IMR-90 (cell line): ENCODE data around the gene LAMA2. TPM values are rescaled to one million over a fixed set of nuclear protein-coding genes. Genes with fewer than 3 reads are reported as not detected.

Experiments used
- ATAC-seq: fragments of 200-7000 bp; cut with Tn5 transposase; 2 replicates; pipeline ENCODE4 v1.9.1; 2020; ENCODE audit warnings: low read depth, mild to moderate bottlenecking, moderate library complexity
- BruUV-seq: library from RNA; stranded (reverse); fragments of 400-500 nt; replicated peaks from 2 replicates; lab custom pipeline; 2021; lab: Mats Ljungman, UMichigan
- CTCF ChIA-PET: fragments of 300-600 bp; formaldehyde crosslinking; extraction: SDS; loops from one replicate; lab custom pipeline; 2021; ENCODE audit warnings: antibody characterized with exemption; lab: Yijun Ruan, JAX
- POLR2A ChIA-PET: fragments of 300-600 bp; sonication (Branson Sonifier 250); formaldehyde crosslinking; loops from one replicate; lab custom pipeline; 2022; ENCODE audit warnings: antibody characterized with exemption; ENCODE audit not compliant: unreplicated experiment; lab: Charles Lee
- DNase-seq: peaks from one replicate; pipeline ENCODE4 v3.0.0; 2013
- H2AFZ ChIP-seq: replicated peaks from 2 replicates; pipeline ENCODE3; 2013; ENCODE audit warnings: low read length, mild to moderate bottlenecking; ENCODE audit not compliant: poor library complexity
- H2AK5ac ChIP-seq: 2 replicates; pipeline ENCODE4 v1.6.1; 2013; ENCODE audit warnings: low read depth, low read length, inconsistent platforms
- H2AK9ac ChIP-seq: replicated peaks from 2 replicates; pipeline ENCODE3; 2013; ENCODE audit warnings: mild to moderate bottlenecking, low read depth, low read length, moderate library complexity; ENCODE audit not compliant: poor library complexity
- H2BK120ac ChIP-seq: 2 replicates; pipeline ENCODE4 v1.6.1; 2013; ENCODE audit warnings: low read depth, low read length, inconsistent platforms
- H2BK15ac ChIP-seq: 3 replicates; pipeline ENCODE4 v1.6.1; 2013; ENCODE audit warnings: low read depth, low read length, inconsistent platforms
- H2BK20ac ChIP-seq: 2 replicates; pipeline ENCODE4 v1.6.1; 2013; ENCODE audit warnings: low read depth, mild to moderate bottlenecking, inconsistent platforms, low read length, moderate library complexity
- H2BK5ac ChIP-seq: 2 replicates; pipeline ENCODE4 v1.6.1; 2013; ENCODE audit warnings: mild to moderate bottlenecking, low read depth, low read length, inconsistent platforms; ENCODE audit not compliant: poor library complexity, severe bottlenecking
- H3K14ac ChIP-seq: replicated peaks from 2 replicates; pipeline ENCODE4 v1.6.1; 2013; ENCODE audit warnings: low read depth, low read length, inconsistent platforms
- H3K18ac ChIP-seq: 2 replicates; pipeline ENCODE4 v1.6.1; 2013; ENCODE audit warnings: low read depth, low read length, control low read depth
- H3K23ac ChIP-seq: 2 replicates; pipeline ENCODE4 v1.6.1; 2013; ENCODE audit warnings: low read depth, low read length, inconsistent platforms
- H3K27ac ChIP-seq: 2 replicates; pipeline ENCODE4 v1.5.1; 2013; ENCODE audit warnings: mild to moderate bottlenecking, control low read depth, low read length; ENCODE audit not compliant: insufficient read depth
- H3K27me3 ChIP-seq: 2 replicates; pipeline ENCODE4 v1.6.1; 2013; ENCODE audit warnings: low read length; ENCODE audit not compliant: control insufficient read depth, insufficient read depth
- H3K36me3 ChIP-seq: 2 replicates; pipeline ENCODE4 v1.6.1; 2013; ENCODE audit warnings: low read length, mixed read lengths; ENCODE audit not compliant: control insufficient read depth, insufficient read depth
- H3K4ac ChIP-seq: 2 replicates; pipeline ENCODE4 v1.6.1; 2013; ENCODE audit warnings: low read depth, low read length, inconsistent platforms
- H3K4me1 ChIP-seq: 2 replicates; pipeline ENCODE4 v1.6.1; 2013; ENCODE audit warnings: low read length, mixed read lengths; ENCODE audit not compliant: control insufficient read depth, insufficient read depth
- H3K4me2 ChIP-seq: 2 replicates; pipeline ENCODE4 v1.6.1; 2013; ENCODE audit warnings: low read depth, mild to moderate bottlenecking, control low read depth, low read length, moderate library complexity
- H3K4me3 ChIP-seq: 2 replicates; pipeline ENCODE4 v1.5.1; 2013; ENCODE audit warnings: low read depth, mild to moderate bottlenecking, control low read depth, low read length, moderate library complexity; ENCODE audit not compliant: insufficient read depth
- H3K56ac ChIP-seq: 2 replicates; pipeline ENCODE4 v1.6.1; 2013; ENCODE audit warnings: low read length, inconsistent platforms; ENCODE audit not compliant: insufficient read depth; ENCODE audit errors: extremely low read depth
- H3K79me1 ChIP-seq, 2 experiments: 2 replicates each; pipeline ENCODE4 v1.6.1; 2013; ENCODE audit warnings: low read length in 2 of 2, inconsistent platforms in 1 of 2, low read depth in 1 of 2
- H3K9ac ChIP-seq: 2 replicates; pipeline ENCODE4 v1.6.1; 2013; ENCODE audit warnings: low read depth, low read length, control low read depth
- H3K9me1 ChIP-seq: 2 replicates; pipeline ENCODE4 v1.6.1; 2013; ENCODE audit warnings: low read length, inconsistent platforms; ENCODE audit not compliant: insufficient read depth
- H3K9me3 ChIP-seq: 2 replicates; pipeline ENCODE4 v1.6.1; 2013; ENCODE audit warnings: low read length; ENCODE audit not compliant: control insufficient read depth, insufficient read depth
- H4K20me1 ChIP-seq: 2 replicates; pipeline ENCODE4 v1.6.1; 2013; ENCODE audit warnings: low read length, inconsistent platforms; ENCODE audit not compliant: insufficient read depth
- H4K5ac ChIP-seq: 2 replicates; pipeline ENCODE4 v1.6.1; 2013; ENCODE audit warnings: mild to moderate bottlenecking, low read depth, low read length, control low read depth
- H4K8ac ChIP-seq, 2 experiments: 2 replicates each; pipeline ENCODE4 v1.6.1; 2013; ENCODE audit warnings: low read depth in 2 of 2, low read length in 2 of 2, control low read depth in 1 of 2, inconsistent platforms in 1 of 2
- H4K91ac ChIP-seq: 2 replicates; pipeline ENCODE4 v1.6.1; 2013; ENCODE audit warnings: low read depth, low read length, inconsistent platforms; ENCODE audit not compliant: insufficient read depth
- BHLHE40 ChIP-seq: fragments of 150-350 bp; IDR thresholded peaks from 2 replicates; pipeline ENCODE4 v1.6.1; 2016; ENCODE audit warnings: mild to moderate bottlenecking, low read depth, low read length
- MAFK ChIP-seq: IDR thresholded peaks from 2 replicates; pipeline ENCODE4 v1.6.1; 2012; ENCODE audit warnings: low read depth, low read length, improper control_type of control experiment
- RFX5 ChIP-seq: IDR thresholded peaks from 2 replicates; pipeline ENCODE4 v1.8.0; 2012; ENCODE audit warnings: low read depth, mild to moderate bottlenecking, low read length, moderate library complexity
- WGBS, 2 experiments: methylation state at CpG; one replicate each; pipeline versions ENCODE4 v1.1.5 to v1.1.7; 2013; ENCODE audit warnings: missing lambda C conversion rate in 2 of 2; ENCODE audit not compliant: insufficient read length in 1 of 2; ENCODE audit errors: extremely low coverage in 2 of 2; 5-methylcytosine and 5-hydroxymethylcytosine counted together
- dilution Hi-C: fragments of 300-500 bp; cut with HindIII; formaldehyde crosslinking; loops from one replicate; pipeline ENCODE4 v1.14.3; 2018; ENCODE audit warnings: low sequenced_read_pairs; ENCODE audit not compliant: unreplicated experiment
- in situ Hi-C: fragments of 300-500 bp; cut with MboI; formaldehyde crosslinking; loops from 3 replicates; pipeline ENCODE4 v1.14.3; 2019; ENCODE audit warnings: low sequenced_read_pairs, inconsistent platforms, mixed read lengths
- intact Hi-C: fragments of 100-400 bp; cut with micrococcal nuclease; formaldehyde crosslinking; loops from 2 replicates; pipeline ENCODE4 v1.10.0; 2022
- polyA plus RNA-seq, 3 experiments: library from polyadenylated mRNA; depleted of rRNA; stranded (reverse); fragments of >200 nt; gene quantifications; 2 replicates each; pipeline ENCODE4 v1.2.3, GENCODE V29; 2012; ENCODE audit warnings: low replicate concordance in 1 of 3
- total RNA-seq: library from RNA; depleted of rRNA; stranded (reverse); fragments of >200 nt; gene quantifications from 2 replicates; pipeline ENCODE4 v1.2.3, GENCODE V29; 2012

Gene LAMA2
- total and polyA plus RNA-seq, 2 of the 4 experiments (the other 2 are of a cell fraction) = 9.9 to 13.3 TPM

GRCh38 chr6:129181001-129181400 is 298.1 kb downstream of the LAMA2 start:
- intact Hi-C loops (no loop called here), in situ Hi-C loops (no loop called here), dilution Hi-C loops (no loop called here)
- Histone ChIP-seq H2AK5ac (no peak overlapping the region), H4K91ac (no peak overlapping the region), H2BK20ac (peak overlapping the region; percentile 61; the same call in 1 of the 2 replicates), H3K14ac (0 out of 2 replicates have a peak overlapping the region, but pooled peaks have one; percentile 1), H3K27me3 (no peaks in the 10 kb centered on the region), H2BK120ac (peak overlapping the region; percentile 25; the same call in 1 of the 2 replicates), H3K4me2 (peak overlapping the region; percentile 60), H3K36me3 (no peaks in the 10 kb centered on the region), H3K79me1 (no peaks in the 10 kb centered on the region), H4K20me1 (no peaks in the 10 kb centered on the region), H3K4me3 (no peak overlapping the region), H3K4ac (peak overlapping the region; percentile 41; the same call in 1 of the 2 replicates), H3K4me1 (peaks cover 11% of the 10 kb centered on the region), H2AK9ac (no peak overlapping the region), H3K18ac (no peak overlapping the region), H4K5ac (no peak overlapping the region), H3K9me1 (no peaks in the 10 kb centered on the region; the same call in none of the 2 replicates), H3K23ac (0 out of 2 replicates have a peak overlapping the region, but pooled peaks have one; percentile 64), H2BK5ac (no peak overlapping the region), H2AFZ (no peak overlapping the region), H4K8ac (peak overlapping the region in 1 of 2 experiments; percentile 54; a peak in 1 of 4 replicates), H3K9me3 (no peaks in the 10 kb centered on the region), H2BK15ac (no peak overlapping the region), H3K9ac (no peak overlapping the region), H3K56ac (no peak overlapping the region), H3K27ac (no peak overlapping the region)
- TF ChIP-seq RFX5 = no peak
- TF ChIP-seq BHLHE40 = no peak
- TF ChIP-seq MAFK = no peak
- WGBS, 2 experiments = no CpG with 5 or more reads among the region's 2 CpGs
- CTCF ChIA-PET = interaction anchor here (0.6 kb wide), 1 partner anchor 75 kb away, joined by 3 read pairs; no protein-coding TSS in a partner anchor
- DNase-seq (no peak), ATAC-seq (no peak)
- BruUV-seq = no TSS peak
- POLR2A ChIA-PET = no interaction called here
